ENCODE results near the gene CHRNE.

- no peak for TF ChIP-seq POLR2AphosphoS5 (IDR thresholded peaks at IDR 0.05; ENCODE audit: insufficient read depth in 1 of 2, low read depth in 1 of 2)
- TF ChIP-seq, protein P1, sequence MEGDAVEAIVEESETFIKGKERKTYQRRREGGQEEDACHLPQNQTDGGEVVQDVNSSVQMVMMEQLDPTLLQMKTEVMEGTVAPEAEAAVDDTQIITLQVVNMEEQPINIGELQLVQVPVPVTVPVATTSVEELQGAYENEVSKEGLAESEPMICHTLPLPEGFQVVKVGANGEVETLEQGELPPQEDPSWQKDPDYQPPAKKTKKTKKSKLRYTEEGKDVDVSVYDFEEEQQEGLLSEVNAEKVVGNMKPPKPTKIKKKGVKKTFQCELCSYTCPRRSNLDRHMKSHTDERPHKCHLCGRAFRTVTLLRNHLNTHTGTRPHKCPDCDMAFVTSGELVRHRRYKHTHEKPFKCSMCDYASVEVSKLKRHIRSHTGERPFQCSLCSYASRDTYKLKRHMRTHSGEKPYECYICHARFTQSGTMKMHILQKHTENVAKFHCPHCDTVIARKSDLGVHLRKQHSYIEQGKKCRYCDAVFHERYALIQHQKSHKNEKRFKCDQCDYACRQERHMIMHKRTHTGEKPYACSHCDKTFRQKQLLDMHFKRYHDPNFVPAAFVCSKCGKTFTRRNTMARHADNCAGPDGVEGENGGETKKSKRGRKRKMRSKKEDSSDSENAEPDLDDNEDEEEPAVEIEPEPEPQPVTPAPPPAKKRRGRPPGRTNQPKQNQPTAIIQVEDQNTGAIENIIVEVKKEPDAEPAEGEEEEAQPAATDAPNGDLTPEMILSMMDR (IDR thresholded peaks at IDR 0.05), result no peak
- TF ChIP-seq POLR2A (IDR thresholded peaks at IDR 0.05), result no peak
These were observed 41.8 kb upstream of the CHRNE start for GRCh38 chr17:4944554-4945175.
